SKM-1 (cell line): Measurements from ENCODE around the gene FZD7.

Source experiments
- DNase-seq: peaks from one replicate; lab custom pipeline; 2025; ENCODE audit not compliant: unreplicated experiment; lab: John Stamatoyannopoulos, UW

FZD7 gene

DNA sequence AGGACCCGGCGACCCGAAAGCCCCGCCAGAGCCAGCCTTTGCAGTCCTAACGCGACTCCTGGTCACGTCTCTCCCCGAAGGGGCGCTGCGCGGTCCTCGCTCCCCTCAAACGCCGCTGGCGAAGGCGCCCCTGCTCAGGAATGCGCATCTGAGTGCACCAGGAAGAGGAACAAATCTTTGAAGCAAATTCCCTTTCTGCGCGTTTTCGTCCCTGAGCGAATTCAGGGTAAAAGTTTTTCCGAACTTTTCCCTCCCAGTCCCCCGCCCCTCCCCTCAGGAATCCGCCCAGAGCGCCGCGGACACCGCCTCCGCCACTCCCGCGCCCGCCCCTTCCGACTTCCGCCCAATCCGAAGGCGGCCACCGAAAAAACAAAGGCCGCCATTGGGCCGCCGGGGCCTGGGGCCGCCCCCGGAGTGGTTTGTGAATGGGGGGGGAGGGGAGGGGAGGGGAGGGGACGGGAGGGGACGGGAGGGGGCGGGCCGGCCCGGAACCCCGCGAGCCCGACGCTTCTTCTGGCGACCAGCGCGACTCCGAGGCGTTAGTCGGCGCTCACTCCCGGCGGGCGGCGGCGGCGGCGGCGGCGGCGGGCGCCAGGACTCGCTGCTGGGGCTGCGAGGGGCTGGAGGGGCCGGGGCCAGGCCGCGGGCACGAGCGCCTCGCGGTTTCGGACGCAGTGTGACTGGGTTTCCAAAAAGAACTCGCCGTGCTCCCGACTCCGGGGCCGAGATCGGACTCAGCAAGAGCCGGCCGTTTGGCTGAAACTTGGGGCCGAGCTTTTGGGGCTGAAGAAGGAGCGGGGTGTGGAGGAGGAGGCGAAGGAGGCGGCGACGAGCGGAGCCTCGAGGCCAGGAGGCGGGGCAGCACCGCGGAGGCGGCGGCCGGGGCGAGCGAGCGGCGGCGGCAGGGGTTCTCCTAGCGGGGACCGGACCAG lies at the start of gene FZD7:
FZD7 (plus strand) TSS at position 539 of the 932 bp plus-strand sequence. CDS start 793 bp downstream, outside the sequence.
- DNase-seq: peak; percentile 89

DNA sequence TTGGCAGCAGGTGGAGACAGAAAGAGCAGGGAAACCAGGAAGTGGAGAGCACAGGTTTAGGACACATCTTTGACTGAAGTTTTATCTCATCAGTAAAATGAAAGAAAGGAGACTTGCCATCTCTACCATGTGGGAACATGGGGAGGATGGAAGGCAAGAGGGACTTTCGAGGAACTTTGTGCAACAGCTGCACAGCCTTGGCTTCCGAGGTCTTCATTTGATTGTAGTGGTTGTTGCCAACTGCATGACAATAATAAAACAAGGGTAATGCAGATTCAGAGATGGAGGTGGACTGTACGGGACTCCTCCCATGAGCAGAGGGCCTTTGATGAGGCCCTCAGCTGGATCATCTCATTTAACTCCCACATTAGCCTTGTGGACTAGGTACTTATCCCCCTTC lies 49.3 kb upstream of the FZD7 start:
- no peak for DNase-seq

DNA sequence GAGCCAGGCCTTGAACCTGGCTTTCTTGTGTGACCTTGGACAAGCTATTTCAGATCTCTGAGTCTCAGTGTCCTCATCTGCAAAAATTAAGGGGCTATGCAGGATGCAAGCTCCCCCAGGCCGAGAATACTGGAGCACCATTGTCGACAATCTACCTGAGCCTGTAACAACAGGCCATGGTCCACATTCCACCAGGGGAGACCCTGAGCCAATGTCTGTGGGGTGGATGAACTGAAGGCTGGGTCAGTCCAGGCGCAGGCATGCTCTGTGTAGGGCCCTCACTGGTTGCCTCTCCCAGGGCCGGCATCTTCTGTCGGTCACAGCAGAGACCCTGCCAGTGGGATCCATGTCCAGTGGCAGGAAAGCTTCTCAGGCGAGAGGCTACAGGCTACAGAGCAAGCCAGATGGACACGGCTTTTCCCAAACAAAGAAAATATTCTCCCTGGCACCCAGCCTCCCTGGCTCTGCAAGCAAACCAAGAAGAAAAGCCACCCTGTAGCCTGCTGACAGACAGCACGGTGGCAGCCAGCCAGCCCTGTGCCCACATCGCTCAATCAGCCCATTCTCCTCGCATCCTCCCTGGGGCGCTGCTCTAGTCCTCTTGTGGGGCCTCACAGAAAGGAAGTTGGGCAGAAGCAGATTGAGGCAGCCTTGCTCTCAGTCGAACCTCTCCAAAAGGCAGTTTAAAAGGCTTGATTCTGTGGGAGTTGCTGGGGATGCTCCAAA lies 48.7 kb upstream of the FZD7 start:
- no peak for DNase-seq

DNA sequence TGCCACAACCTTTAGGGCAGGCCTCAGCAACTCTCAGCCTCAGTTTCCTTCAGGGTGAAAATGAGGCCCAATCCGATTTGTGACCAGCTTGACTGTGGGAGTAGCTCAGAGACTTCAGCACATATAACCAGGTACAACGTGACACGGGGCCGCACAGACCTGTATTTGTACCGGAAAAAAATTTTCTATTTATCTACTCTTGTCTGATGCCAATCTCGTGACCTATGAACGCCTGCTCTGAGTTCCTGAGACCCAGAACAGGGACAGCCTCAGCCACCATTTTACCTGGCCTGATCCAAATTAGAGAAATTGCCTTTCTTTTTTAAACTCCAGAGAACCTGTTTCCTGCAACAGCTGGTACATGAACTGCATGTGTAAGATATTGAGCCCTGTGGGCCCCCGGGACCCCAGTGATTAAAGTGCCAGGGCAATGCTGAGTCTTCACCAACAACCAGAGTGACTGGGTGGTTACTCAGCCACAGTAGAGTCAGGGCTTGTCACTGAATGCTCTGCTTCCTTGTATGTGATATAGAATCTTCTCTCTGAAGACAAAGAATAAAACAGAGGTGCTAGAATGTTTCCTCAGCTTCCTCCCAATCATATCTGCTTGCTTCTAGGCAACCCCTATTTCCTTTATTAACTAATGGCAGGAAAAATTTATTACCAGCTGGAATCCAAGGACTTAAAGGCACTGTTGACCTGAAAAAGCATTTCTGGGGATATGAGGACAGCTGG lies 47.8 kb upstream of the FZD7 start:
- no peak for DNase-seq

DNA sequence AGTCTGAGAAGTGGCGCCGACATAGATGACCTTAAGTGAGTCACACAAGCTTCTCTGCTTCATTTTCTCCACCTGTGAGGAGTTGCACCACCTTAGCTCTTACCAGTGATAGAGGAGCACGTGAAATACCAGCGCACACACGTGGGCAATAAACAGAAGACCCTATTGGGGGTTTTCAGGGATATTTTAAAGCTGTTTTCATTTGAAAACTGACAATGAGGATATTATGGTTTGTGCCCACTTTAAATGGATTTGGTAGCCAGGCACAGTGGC lies 47.3 kb upstream of the FZD7 start:
- no peak for DNase-seq

GRCh38 chr2:201987426-201987825 lies 46.2 kb upstream of the FZD7 start:
- no peak for DNase-seq

DNA sequence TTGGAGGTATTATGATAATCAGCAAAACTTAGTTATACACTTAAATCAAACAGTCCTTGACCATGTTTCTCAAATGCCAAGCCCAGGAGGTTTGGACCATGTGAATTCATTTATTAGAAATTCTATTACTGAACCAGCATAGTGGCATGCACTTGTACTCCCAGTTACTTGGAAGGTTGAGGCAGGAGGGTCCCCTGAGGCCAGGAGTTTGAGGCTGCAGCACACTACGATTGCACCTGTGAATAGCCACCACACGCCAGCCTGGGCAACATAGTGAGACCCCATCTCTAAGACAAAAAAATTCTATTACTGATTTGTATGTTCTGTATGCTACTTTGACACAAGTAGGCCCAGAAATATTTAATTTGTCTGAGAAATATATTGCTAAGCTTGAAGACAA lies 43.6 kb upstream of the FZD7 start:
- no peak for DNase-seq

- DNase-seq: no peak
Measured at GRCh38 chr2:201992960-201993359, 40.7 kb upstream of the FZD7 start.

GRCh38 chr2:201994973-201995638 lies 38.5 kb upstream of the FZD7 start:
- DNase-seq: no peak

GRCh38 chr2:201996006-201996405 lies 37.6 kb upstream of the FZD7 start:
- no peak for DNase-seq

- DNase-seq: no peak
Measured at GRCh38 chr2:201996679-201997314, 36.9 kb upstream of the FZD7 start.

GRCh38 chr2:201999279-201999678 lies 34.4 kb upstream of the FZD7 start:
- no peak for DNase-seq

GRCh38 chr2:202001826-202002225 lies 31.8 kb upstream of the FZD7 start:
- no peak for DNase-seq

- no peak for DNase-seq
Measured at GRCh38 chr2:202002381-202002780, 31.3 kb upstream of the FZD7 start.

DNA sequence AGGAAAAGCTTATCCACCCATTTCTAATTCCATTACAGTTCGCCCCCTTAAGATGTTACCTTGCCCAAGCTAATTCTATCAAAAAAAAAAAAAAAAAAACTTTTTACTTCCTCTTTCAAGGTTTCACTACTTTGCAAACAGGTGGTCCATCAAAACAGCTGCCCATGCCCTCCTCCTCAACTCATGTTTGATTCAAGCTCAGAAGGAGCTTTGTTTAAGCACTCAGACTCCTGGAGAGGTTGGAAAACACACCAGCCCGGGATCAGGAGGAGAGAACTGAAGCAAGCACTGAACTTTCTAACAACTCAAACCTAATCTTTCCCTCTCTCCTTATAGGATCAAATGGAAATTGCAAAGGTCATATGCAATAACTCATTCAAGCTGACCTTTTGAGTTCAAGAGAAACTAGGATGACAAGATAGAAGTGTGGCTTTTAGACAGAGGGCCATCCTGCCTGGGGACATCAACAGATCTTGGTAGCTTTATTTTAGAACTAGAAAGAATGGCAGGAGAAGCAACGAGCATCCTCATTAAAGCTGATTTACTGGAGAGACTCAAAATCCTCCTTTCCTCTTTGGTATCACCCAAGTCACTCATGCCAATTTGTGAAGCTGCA lies 28.3 kb upstream of the FZD7 start:
- DNase-seq: no peak

DNA sequence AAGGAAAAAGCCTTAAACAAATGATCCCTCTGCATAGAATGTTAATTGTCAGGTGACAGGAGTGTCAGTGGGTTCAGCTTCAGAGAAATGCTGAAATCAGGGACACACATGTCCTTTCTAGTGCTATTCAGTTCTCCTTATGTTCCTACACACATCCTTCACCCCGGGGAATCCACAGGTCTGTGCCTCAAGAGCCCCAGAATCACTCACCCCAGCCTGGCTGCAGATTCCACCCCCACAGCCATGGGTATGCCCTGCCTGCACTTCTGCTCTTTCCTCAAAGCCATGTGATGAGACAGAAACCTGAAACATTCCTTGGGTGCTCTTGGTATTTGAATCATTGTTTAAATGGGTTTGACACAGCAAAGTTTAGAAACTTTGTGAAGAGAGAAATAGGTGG lies 27.4 kb upstream of the FZD7 start:
- DNase-seq: no peak

GRCh38 chr2:202007015-202007982 lies 26.4 kb upstream of the FZD7 start:
- no peak for DNase-seq

DNA sequence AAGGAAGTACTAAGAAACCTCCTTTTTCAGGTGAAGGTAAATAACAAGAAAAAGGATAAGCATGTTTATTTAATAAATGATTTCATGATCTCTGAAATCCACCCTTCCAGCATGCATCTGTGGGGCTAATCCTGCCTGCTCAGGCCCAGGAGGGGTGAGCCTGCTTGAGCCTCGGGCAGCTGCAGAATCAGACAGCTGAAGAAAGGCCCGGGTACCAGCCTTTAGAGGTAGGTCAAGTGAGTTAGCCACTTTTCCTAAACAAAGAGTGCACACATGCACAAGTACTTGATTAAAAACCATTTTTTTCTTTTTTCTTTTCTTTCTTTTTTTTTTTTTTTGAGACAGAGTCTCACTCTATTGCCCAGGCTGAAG lies 25.7 kb upstream of the FZD7 start:
- DNase-seq: no peak

DNA sequence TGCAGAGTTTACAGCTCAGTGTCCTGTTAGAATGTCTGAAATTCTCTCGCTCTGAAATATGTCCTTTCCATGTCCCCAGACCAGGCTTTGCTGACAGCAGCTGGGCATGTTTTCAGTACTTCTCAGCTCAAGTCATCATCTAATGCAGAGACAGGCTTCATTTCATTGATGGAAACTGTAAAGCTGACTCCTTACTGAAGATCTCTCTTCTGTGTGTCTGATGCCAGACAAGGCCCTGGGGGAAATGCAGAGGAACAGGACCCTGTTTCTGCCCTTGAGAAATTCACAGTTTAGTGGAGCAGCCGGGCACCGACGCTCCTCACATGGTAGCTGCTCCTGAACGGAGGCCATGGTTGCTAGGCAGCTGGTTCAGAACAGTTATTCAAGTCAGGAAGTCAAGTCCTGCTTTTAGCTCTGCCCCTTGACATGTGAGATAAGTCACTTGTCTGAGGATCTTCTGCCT lies 24.6 kb upstream of the FZD7 start:
- no peak for DNase-seq
